Measurements from ENCODE around the gene C2CD4D.

Gene C2CD4D

DNA sequence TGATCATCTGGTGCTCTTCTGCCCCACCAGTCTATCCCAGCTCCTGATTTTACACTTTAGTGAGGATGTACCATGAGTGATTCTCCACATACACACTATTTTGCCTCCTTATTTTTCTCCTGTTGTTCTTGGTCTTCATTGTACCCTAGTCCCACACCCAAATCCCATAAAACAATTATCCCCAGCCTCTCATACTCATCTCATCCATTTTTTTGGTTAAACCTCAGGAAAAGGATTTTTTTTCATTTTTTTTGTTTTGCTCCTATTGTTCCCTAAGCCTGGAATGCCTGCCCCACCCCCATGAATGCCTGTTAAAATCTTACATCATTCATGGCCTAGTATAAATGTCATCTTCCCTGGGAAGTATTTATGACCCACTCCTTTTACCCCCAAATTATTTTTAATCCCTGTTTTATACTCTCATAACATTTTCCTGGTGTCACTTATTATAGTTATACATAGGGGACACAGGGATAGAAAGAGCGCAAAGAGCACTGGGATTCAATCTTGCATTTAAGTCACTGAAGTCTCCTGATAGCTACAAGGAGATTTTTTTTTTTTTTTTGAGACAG, 29.5 kb downstream of the C2CD4D start:
- DNase-seq, result no peak

DNA sequence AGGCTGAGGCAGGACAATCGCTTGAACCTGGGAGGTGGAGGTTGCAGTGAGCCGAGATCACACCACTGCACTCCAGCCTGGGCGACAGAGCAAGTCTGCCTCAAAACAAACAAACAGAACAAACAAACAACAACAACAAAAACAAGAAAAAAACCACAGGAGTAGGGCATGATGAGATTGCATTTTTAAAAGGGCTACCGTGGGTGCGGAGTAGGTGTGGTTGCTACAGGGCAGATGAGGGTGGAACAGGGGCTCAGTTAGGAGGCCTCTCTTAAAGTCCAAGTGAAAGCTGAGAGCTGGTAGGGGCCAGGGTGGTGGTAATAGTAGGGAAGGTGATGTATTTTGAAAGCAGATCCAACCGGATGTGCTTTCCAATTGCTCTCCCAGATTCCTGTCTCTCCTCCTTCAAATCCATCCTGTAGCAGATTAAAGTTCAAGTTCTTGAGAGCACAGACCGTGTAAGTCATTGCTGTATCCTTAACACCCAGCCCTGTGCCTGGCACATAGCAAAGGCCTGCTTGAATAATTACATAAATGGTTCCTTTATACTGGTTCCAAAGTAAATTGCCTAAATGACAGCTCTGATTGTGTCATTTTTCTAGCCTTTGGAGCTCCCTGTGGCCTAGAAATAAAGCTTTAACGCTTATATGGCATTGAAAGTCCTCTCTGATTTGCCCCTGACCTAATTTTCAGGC, 30.2 kb downstream of the C2CD4D start:
- no peak for DNase-seq

DNA sequence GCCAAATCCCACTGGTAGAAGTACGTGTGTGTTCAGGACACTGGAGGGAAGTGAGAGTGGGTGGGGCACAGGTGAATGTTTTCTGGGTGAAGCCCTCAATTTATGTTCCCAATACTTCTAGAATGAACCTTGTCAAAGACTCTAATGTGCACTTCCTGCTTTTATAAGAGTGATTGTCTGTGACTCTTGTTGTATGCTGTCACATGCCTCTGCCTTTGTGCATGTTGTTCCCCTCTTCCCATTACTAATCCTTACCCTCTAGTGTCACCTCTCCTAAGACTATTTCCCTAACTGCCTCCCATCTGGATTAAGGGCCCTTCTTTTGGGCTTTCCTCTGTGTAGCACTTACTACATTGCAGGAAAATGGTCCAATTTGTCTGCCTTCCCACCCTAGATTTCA, 31.9 kb downstream of the C2CD4D start:
- no peak for DNase-seq

DNA sequence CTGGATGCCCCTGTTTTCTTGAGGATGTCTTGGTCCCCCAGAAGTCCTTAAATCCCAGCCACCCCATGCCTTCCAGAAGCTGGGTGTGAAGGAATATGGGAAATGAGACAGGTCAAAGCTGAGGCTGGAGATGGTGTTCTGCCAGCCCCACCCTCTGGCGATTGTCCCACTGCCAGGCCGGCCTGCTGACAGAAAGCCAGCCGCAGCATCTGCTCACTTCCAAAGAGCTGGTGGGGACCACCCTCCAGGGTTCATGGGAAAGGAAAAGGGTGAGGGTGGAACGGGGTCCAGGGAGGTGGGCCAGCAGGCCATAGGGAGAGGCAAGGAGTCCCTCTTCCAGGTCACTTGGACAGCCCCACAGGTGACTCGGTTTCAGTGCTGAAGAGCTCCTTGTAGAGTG, 32.5 kb downstream of the C2CD4D start:
- DNase-seq, result no peak

DNA sequence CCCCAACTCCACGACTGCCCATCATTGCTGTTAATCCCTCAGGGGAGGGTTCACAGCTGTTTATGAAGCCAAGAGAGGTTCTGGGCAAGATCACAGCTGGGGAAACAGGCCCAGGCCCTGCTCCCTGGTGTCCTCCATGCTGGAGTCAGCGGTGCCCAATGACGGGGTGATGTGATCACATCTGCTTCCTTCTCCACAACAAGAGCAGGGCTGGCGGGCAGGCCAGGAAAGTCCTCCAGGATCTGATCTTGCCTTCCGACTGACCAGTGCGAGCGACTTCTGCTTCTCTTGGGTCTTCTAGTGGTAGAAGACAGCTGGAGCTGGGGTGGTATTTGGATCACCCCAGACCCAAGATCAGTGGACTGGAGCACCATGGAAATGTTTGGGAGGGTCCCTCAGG, 33.5 kb downstream of the C2CD4D start:
- no peak for DNase-seq

DNA sequence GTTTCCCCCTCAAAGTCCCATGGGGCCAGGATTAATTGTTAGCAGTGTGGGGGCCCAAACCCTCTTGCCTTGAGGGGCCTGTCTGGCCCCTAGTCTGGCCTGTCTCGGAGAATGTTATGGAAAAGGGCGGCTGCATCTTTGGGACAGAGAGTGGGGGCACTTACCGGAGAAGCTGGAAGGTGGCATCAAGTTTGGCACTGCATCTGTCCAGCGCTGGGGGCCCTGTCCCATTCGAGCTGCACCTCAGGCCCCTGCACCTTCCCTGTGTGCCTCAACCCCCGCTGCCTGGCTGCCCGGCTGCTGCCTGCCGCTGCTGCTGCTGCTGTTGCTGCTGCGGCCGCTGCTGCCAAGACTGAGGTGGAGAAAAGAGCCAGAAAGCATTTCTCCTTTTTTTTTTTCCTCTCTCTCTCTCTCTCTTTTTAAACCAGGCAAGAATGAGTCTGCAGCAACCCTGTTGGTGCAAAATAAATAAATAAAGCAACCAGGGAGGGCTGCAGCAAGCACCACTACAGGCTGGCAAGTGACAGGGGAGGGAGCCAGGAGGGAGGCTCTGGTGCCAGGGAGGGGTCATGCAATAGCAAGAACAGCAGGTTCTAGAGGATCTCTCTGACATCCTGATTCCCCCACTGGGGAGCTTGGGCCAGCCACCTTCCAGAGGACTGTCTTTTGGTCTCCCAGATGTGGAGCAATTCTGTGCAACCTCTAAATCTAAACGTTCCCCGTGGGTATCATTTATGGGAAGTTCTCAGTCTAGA, 34.4 kb downstream of the C2CD4D start, which contains the start of gene LINGO4:
Gene LINGO4, minus strand, starts transcription at position 354 of the 755 bp plus-strand sequence. CDS start 2,715 bp downstream, outside the sequence.
- DNase-seq, result no peak

DNA sequence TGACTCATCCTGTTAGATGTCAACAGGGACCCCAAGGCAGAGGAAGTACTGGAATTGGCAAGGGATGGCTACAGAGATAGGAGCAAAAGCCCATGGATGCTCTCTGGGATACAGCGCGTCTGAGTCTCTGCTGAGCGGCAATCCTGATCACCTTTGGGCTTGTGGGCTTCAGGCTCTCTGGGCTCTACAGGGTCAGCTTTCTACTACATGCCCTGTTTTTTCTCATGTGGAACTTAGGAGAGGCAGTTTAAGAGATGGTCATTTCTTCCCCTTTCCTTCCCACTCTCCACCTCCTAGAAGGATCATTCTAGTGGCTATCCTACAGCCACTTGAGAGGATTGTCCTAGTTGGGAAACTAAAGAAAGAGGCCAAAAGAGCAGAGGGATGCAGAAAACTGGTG, 35.7 kb downstream of the C2CD4D start:
- DNase-seq, result no peak

DNA sequence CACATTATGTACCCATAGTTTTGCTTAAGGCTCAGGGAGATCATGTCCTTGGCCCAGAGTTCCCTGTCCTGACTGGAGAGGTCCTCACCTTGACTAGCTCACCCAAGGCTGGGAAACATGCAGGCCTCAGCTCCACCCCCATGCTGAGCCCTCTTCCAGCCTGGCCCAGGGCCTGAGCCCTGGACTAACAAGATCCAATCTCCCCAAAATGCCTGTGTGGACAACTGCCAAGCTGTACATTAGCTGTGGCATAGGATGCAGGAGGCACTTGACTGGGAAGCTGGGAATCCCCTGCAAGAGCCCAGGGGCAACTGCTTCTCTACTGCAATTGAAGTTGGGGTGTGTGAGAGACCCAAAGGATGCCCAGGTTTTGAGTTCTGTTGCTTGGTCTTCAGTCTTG, 36.5 kb downstream of the C2CD4D start:
- no peak for DNase-seq

DNA sequence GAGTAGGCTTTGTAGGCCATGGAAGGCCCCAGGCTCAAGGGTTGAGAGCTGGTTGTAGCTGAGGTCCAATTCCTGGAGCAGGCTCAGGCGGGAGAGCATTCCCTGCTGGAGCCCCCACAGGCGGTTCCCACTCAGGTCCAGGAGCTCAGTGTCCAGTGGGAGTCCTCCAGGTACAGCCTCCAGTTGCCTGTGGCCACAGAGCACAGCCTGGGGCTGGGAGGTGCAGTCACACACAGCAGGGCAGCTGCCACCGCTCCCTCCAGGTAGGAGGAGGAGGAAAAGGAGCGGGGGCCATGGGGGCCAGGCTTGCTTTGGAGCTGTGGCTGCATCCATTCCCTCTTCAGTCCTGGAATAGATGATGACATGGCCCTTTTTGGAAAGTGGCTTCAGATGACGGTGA, 37.2 kb downstream of the C2CD4D start:
- DNase-seq, result no peak

DNA sequence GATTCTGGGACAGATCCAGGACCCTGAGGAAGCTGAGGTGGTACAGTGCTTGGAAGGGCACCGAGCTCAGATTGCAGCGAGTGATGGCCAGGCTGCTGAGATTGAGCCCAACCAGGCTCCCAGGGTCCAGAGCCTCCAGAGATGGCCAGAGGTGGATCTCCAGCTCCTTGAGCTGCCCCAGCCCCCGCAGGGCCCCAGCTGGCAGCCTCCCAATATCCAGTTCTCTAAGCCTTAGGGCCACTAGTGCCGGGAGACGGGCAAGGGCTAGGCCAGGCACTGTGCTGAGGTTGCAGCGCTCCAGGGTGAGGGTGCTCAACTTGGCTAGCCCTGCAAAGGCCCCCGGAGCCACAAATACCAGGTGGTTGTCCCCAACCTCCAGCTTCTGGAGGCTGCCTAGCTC, 37.8 kb downstream of the C2CD4D start:
- DNase-seq, result no peak

DNA sequence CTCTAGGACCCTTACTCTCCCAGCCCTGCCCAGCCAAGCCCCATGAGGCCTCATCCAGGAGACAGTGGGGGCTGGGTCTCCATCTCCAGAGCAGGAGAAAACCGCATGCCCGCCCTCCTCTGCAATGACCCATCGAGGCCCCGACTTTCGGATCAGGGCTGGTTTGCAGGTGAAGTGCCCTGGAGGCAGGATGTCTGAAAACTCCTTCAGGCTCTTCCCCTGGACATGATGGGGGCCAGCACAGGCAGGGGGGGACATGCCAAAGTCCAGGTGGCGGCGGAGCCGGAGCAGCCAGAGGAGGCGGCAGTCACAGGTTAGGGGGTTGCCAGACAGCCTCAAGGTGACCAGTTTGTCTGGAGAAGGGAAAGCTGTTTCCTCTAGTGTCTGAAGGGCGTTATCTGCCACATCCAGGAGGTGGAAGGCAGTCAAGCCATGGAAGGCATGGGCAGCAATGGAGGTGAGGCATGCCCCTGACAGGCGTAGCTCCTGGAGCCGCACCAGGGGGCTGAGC, 38.3 kb downstream of the C2CD4D start:
- DNase-seq, result no peak

DNA sequence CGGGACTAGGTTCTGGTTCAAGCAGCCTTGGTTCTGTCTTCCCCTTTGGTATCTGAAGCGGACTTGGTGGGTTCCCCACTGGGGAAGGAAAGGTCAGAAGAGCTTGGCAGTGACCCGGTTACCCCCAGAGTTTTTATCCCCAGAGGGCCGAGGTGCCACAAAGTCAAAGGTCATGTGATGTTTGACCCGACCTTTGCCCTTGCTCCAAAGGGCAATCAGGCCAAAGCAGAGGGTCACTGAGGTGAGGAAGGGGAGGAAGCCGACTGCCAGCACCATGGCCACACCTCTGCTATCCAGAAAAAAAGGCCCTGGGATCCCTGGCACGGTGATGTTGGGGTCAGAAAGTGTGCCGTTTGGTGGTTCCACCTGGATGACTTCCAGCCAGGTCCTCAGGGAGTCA, 38.8 kb downstream of the C2CD4D start:
- DNase-seq, result no peak

DNA sequence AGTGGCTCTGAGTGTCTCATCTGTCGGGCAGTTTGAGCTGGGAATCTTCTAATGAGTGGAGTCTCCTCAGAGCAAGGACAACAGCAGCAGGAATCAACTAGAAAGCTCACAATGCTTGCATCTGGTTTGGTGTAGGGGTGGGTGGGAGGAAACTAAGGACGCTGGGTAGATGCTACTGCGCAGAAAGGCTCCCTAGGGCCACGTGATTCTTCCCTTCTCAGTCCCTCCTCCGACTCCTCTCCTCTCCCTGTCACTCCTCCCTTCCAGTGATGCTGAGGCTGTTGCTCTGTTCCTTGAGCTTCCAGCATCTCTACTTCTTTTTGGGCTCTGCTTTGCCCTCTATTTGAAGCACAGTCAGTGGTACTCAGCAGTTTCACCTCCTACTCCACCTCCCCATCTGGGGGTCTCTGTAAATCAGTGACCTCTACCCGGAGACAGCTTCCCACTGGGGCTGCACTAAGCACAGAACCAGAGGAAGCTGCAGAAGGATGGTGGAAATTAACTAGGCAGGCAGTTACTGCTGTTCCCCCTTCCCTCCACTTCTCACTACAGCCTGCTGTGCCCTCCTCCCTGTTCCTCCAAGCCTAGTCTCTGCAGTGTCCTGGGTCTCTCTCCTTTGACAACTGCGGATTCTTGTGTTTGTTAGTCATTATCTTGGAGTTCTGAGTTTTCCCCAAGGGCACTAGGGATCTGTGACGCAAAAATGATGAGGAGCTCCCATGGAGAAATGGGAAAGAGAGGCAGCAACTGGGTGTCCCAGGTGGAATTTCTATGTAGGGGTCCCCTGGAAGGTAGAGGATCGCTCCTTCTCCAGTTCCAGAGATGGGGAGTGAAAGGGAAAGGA, 40.2 kb downstream of the C2CD4D start:
- DNase-seq, result no peak

DNA sequence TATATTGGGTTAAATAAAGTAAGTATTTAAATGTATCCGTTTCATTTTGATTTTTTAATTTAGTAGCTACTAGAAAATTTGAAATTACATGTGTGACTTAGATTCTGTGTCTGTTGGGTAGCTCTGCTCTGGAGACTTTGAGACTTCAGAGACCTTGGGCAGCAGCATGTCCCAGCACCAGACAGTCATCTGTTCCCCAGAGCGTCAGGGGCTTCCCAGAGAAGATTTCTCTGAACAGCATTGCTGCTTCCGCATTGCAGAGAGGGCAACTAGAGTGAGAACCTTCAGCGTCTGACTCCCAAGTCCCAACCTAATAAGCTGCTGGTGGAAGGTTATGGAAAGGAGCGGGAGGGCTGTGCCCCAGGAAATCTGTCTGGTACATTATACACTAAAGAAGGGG, 41.0 kb downstream of the C2CD4D start:
- DNase-seq, result no peak

DNA sequence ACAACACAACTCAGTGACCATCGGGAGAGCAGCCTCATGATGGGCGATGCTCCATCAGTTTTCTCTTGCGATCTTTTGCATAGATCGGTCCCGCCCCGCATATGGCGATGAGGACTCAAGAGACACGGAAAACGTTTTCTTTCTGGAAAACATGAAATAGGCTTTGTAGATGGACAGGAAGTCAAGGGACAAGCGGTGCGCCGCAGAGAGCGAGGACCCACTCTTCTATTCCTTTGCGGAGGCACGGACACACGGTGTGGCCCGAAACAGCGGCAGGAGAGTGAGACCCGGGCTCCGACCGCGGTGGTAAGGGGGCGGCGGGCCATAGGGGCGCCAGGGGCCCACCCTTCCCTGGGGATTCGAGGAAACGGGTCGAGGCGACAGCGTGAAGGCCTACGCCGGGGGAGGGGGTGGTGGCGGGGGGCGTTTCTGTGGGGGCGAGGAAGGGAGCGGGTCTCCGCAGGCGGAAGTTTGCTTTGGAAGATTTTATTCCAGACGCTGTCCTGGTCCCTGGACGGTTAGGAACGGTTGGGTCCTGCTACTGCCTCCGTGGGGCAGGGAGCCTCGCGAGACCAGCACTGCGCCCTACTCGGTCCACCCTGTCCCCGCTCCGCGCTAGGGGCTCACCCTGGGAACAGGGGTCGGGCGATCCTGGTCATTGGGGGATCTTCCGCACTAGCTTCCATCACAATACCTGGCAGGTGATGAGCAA, 48.5 kb downstream of the C2CD4D start:
- DNase-seq, result peak in 1 of 2 experiments; percentile 13

DNA sequence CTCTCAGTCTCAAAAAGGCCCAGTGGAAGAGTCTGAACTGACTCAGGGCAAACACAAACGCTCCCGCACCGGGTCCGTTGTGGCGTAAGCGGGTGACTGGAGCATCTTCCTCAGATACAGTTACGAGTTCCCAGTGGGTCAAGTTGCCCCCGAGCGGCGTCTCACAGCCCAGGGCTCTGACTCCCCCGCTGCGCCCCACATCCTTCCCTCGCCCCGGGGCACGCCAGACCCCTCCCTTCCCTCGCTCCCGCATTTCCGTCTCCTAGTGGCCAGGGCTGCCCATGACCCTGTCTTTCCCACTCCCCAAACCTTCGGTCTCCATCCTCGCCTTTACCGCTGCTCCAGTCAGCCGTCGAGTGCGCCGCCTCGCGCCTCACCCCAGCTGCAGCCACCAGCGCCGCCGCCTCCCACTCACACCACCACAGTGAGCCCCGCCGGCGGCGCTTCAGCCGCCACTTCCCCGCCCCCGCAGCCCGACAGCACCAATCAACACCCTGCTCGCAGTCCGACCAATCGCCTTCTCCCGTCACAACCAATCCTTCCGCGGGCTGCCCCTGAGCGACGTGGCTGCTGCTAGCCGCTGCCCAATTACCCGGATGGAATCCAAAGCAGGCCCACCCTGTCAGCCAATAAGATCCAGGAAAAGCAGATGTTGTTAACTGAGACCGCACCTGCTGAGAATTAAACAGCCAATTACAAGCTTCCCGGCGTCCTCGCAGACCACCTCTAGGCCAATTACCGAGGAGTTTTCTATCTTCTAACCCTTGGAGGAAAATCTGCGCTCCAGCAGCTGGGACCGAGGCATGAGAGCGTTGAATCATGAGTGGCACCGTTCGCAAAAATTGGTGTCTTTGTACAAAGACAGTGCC, 49.3 kb downstream of the C2CD4D start, which contains the start of gene TDRKH:
Gene TDRKH, minus strand, starts transcription at position 430 of the 869 bp plus-strand sequence. CDS start 7,478 bp downstream, outside the sequence.
- peak; percentile 98 to 99 for DNase-seq

Measured in activated CD4-positive, alpha-beta T cell treated with anti-CD3 and anti-CD28 coated beads, Interleukin-2, amount 50 U/mL, for 48 hours (primary cell).